ENCODE measurements around the gene FOXP1.

The FOXP1 gene

DNA sequence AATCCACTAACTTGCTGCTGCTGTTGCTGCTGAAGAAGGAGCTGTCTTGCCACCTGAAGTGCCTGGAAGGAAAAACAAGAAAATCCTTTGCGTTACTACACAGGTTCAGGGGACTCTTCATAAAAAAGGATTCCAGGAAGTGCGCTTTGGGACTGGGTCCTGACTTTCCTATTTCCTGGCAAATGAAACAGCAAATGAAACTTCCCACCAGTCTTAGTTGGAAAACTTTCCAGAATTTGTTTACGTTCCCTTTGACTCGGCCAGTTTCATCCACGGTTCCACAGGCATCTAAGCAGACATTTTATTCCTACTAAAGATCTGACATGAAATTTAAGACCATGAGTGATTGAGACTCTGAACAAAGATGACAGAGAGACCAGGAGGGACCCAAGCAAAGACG is 471.0 kb downstream of the FOXP1 start:
- DNase-seq (ENCODE audit: low read depth in 2 of 2, low spot score in 1 of 2) = no peak

- no peak for DNase-seq (ENCODE audit: low read depth in 2 of 2, low spot score in 1 of 2)
These were observed 471.6 kb downstream of the FOXP1 start for GRCh38 chr3:71111784-71112440.

DNA sequence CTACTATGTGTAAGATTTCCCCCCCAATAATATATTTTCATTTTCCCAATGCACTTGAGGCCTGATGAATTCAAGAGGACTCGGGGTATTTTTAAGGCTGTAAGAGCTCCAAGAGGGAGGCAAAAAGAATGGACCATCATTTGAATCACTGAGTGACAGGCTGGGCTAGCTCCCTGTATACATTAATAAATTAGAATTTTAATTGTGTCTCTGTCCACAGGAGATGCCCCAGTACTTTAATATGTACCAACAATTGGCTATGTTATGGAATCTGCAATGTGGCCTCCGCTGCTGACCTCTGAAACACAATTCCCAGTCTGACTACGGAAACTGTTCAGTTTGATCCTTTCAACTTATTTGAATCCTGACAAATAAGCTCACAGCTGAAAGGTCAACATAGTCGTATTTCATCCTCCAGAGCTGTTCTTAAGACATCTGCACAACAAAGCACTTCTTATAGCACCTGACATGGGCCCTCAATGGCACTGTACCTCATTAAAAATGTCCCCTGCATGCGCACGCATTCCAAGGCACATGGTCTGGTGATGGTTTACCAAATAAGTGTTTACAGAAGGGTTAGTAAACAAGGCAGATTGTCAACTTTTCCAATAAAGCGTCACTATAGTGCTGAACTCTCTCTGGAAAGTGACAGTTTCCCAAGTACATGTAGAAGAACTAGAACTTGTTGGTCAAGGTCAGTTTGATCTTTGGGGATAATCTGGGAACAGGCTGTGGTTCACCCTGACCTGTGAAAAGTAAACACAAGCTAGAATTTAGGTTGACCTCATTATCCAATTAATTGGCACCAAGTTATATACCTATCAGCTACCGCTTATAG is 472.9 kb downstream of the FOXP1 start:
- no peak for DNase-seq (ENCODE audit: low read depth in 2 of 2, low spot score in 1 of 2)

- no peak for DNase-seq (ENCODE audit: low read depth in 2 of 2, low spot score in 1 of 2)
These were observed 473.6 kb downstream of the FOXP1 start for GRCh38 chr3:71109977-71110285.

- no peak for DNase-seq (ENCODE audit: low read depth in 2 of 2, low spot score in 1 of 2)
These were observed 474.1 kb downstream of the FOXP1 start for GRCh38 chr3:71109241-71109976.

DNA sequence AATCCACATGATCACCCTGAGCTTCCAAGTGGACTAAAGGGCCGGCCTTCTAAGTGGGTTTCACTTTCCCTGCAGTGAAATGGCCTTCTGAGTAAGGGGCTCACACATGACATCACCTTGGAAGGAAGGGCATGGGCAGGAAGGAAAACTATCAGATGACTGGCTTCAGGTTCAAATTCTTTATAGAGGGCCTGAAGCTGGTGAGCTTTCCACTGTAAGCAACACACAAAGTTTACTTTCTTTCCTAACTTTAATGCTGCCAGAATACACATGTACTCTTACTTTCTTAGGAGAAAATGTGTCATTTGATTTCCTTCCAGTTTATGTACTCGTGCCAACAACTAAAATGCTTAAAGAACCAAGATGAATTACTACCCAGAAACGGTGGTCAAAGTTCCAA is 475.6 kb downstream of the FOXP1 start:
- DNase-seq (ENCODE audit: low read depth in 2 of 2, low spot score in 1 of 2) = no peak

- no peak for DNase-seq (ENCODE audit: low read depth in 2 of 2, low spot score in 1 of 2)
These were observed 478.6 kb downstream of the FOXP1 start for GRCh38 chr3:71104976-71105375.

DNA sequence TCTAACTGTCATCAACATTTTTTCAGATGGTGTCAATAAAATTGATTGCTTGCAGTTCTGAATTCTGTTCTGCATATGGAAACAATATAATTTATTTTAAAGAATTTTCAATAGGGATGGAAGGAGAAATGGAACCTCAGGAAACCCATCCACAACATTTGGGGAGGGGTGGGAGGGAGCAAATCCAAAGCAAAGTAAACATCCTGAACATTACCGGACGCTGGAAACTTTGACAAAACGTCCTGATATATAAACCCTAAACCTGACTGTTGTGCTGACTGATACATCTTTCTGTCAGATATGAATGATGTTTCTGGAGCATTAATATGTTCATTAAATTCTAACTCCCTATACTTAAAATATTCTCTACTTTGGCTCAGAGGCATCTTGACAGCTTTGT is 479.0 kb downstream of the FOXP1 start:
- DNase-seq (ENCODE audit: low read depth in 2 of 2, low spot score in 1 of 2) = no peak

GRCh38 chr3:71104121-71104541 is 479.4 kb downstream of the FOXP1 start:
- DNase-seq (ENCODE audit: low read depth in 2 of 2, low spot score in 1 of 2) = no peak

DNA sequence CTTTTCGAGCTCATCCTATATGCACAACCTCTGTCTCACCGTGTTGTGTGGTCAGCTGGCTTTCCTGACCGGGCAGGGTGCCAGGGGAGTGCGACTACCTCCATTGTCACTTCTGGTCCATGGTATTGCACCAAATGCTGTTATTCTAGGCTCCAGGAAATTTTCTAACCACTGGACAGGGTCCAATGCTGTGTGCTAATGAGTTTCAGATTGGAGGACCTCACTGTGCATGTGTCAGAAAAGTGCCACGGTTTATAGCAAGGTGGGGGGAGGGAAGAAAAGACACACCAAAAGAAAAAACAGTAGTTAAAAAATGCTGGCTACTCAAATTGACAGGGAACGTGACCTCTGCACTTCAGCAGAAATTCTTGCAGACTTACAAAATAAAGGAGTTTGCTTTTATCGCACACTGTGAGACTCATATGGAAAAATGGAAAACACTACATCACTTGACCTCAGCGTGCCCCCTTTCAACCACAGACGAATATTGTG is 480.1 kb downstream of the FOXP1 start:
- no peak for DNase-seq (ENCODE audit: low read depth in 2 of 2, low spot score in 1 of 2)

- DNase-seq (ENCODE audit: low read depth in 2 of 2, low spot score in 1 of 2) = no peak
These were observed 481.2 kb downstream of the FOXP1 start for GRCh38 chr3:71102111-71102983.

- DNase-seq (ENCODE audit: low read depth in 2 of 2, low spot score in 1 of 2) = no peak
These were observed 481.9 kb downstream of the FOXP1 start for GRCh38 chr3:71101626-71102025.

- DNase-seq (ENCODE audit: low read depth in 2 of 2, low spot score in 1 of 2) = no peak
These were observed 482.5 kb downstream of the FOXP1 start for GRCh38 chr3:71101014-71101413.

DNA sequence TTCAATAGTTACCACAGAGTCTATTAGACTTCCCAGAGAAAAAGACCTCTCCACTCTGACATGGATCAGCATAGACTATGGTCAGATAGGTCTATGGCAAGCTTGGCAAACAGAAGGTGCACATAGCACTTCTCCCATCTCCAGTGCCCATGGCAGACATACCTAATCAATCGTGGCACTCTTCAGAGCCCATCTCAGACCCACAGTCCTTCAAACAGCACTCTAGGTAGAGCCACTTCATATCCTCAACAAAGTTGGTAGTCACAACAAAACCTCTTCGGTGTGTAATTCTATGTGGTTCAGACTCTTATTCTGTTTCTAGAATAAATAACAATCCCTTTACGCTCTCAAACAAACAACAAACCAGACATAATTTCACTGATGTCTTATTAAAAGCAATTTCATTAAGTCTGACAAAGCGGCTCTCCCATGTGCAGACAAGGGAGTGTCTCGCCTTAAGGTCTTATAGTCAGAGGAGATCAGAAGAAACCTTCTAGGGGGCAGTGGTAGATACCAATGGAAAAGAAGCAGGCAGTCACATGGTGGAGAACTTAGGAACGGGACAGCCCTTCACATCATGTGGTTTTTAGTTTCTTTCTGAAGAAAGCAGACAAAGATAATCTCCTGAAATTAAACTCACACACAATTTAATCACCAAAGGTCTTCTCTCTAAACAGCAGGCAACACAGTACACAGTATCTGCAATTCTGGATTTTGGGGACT is 483.4 kb downstream of the FOXP1 start:
- no peak for DNase-seq (ENCODE audit: low read depth in 2 of 2, low spot score in 1 of 2)

DNA sequence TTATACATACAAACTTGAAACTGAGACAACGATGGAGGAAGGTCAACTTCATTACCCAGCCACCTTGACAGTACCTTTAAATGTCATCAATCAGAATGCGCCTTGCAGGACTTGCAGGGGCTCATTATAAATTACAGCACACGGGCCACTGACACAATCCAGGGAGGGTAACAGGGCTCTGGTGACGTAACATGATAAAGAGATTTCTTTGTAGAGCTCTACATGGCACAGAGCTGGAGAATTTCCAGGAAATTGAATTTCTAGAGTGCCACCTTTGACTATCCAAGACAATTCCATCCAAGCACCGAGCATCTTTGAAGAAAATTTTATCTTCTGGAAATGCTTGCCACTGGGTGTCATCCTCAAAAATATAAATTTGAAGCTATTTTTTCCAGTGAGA is 486.0 kb downstream of the FOXP1 start:
- no peak for DNase-seq (ENCODE audit: low read depth in 2 of 2, low spot score in 1 of 2)

GRCh38 chr3:71095511-71096291 is 487.8 kb downstream of the FOXP1 start:
- DNase-seq (ENCODE audit: low read depth in 2 of 2, low spot score in 1 of 2) = no peak

DNA sequence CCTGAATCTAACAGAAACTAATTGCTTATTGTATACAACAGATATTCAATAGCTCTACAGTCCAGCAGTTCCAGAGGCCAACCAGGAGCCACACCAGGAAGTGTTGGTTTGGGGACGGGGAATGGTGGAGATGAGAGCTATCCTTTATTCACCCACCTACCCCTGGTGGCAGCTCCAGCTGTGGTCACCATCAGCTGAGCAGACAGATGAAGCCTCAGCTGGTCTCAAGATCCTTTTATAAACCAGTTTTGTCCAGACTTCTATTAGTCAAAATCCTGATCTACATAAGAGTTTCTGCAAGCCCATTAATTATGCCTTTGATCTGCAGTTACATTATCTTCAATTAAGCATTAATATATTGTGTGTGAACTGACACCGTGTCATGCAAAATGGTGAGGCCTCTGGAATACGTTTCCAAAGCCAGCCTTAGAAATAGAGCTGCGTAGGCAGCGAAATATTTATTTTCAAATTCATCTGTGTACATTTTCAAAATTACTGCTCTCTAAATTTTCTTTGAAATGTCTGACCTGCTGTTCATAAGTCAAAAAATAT is 488.8 kb downstream of the FOXP1 start:
- no peak for DNase-seq (ENCODE audit: low read depth in 2 of 2, low spot score in 1 of 2)

GRCh38 chr3:71092665-71093064 is 490.9 kb downstream of the FOXP1 start:
- DNase-seq (ENCODE audit: low read depth in 2 of 2, low spot score in 1 of 2) = no peak

DNA sequence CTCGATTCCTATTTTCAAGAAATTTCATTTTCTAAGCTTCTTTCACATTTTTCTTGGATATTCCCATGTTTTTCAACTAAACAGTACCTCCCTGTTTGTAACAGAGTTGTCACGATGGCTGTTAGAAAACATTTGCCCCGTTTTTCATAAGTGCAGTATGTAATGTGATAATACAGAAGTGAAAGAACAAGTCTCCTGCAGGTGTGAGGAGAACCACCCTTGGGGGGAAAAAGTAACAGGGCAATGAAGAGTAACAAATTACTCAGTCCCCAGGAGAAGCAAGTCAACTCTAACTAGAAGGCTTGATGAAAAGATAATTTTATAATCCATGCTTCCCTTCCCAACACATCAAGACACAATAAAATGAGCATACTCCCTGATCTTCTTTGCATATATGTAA is 493.3 kb downstream of the FOXP1 start:
- DNase-seq (ENCODE audit: low read depth in 2 of 2, low spot score in 1 of 2) = no peak

Data from stimulated activated CD8-positive, alpha-beta memory T cell treated with anti-CD3 and anti-CD28 coated beads, Interleukin-4, amount 100 ng/mL, for 4 hours (primary cell).